Endodermal cell (in vitro differentiated cells): ENCODE data around the gene SH3D19. TPM values are rescaled to one million over a fixed set of nuclear protein-coding genes. Genes with fewer than 3 reads are reported as not detected.

ENCODE experiments used
- DNase-seq: peaks from one replicate; pipeline ENCODE4 v3.0.0-alpha.2; 2017
- H3K27ac ChIP-seq: 2 replicates; pipeline ENCODE4 v1.5.1; 2013; ENCODE audit warnings: mild to moderate bottlenecking, low read depth, low read length, moderate library complexity
- H3K27me3 ChIP-seq: 2 replicates; pipeline ENCODE4 v1.6.1; 2013; ENCODE audit warnings: mild to moderate bottlenecking, low read length, moderate library complexity; ENCODE audit not compliant: insufficient read depth, control insufficient read depth, poor library complexity, severe bottlenecking
- H3K36me3 ChIP-seq: 2 replicates; pipeline ENCODE4 v1.7.0; 2013; ENCODE audit warnings: mild to moderate bottlenecking, low read length, moderate library complexity; ENCODE audit not compliant: control insufficient read depth, insufficient read depth
- H3K4me1 ChIP-seq: one replicate; pipeline ENCODE4 v1.7.0; 2013; ENCODE audit warnings: low read length; ENCODE audit not compliant: control insufficient read depth, insufficient read depth
- H3K4me3 ChIP-seq: 2 replicates; pipeline ENCODE4 v1.5.1; 2013; ENCODE audit warnings: mild to moderate bottlenecking, low read length, moderate library complexity
- H3K9ac ChIP-seq: 2 replicates; pipeline ENCODE4 v1.6.1; 2013; ENCODE audit warnings: mild to moderate bottlenecking, low read length, moderate library complexity; ENCODE audit not compliant: poor library complexity, severe bottlenecking; ENCODE audit errors: extremely low read depth
- H3K9me3 ChIP-seq: 2 replicates; pipeline ENCODE4 v1.6.1; 2013; ENCODE audit warnings: mild to moderate bottlenecking, low read length, moderate library complexity; ENCODE audit not compliant: control insufficient read depth
- H3K27ac Mint-ChIP-seq: 2 replicates; pipeline ENCODE4 v1.8.0; 2020; ENCODE audit warnings: mixed read lengths
- H3K27me3 Mint-ChIP-seq: 2 replicates; pipeline ENCODE4 v1.8.0; 2021; ENCODE audit warnings: mild to moderate bottlenecking, mixed read lengths; ENCODE audit not compliant: insufficient read depth
- H3K36me3 Mint-ChIP-seq: 2 replicates; pipeline ENCODE4 v1.8.0; 2020; ENCODE audit warnings: low read depth, mixed read lengths
- H3K4me1 Mint-ChIP-seq: 2 replicates; pipeline ENCODE4 v1.8.0; 2020; ENCODE audit warnings: mixed read lengths
- H3K4me3 Mint-ChIP-seq: 2 replicates; pipeline ENCODE4 v1.8.0; 2020; ENCODE audit warnings: mild to moderate bottlenecking, moderate library complexity, mixed read lengths
- H3K9me3 Mint-ChIP-seq: 2 replicates; pipeline ENCODE4 v1.8.0; 2020; ENCODE audit warnings: mild to moderate bottlenecking, mixed read lengths
- CTCF ChIP-seq: fragments of 200-600 bp; sonication (generic); conservative IDR thresholded peaks from 2 replicates; pipeline ENCODE4 v1.5.0; 2021; ENCODE audit warnings: antibody characterized with exemption, mild to moderate bottlenecking
- whole genome bisulfite sequencing, 2 experiments: methylation state at CpG; one replicate each; pipeline versions ENCODE4 v1.1.5 to v1.1.7; 2013; ENCODE audit warnings: missing lambda C conversion rate in 2 of 2, mixed read lengths in 1 of 2; ENCODE audit not compliant: insufficient coverage in 1 of 2, insufficient read length in 1 of 2; 5-methylcytosine and 5-hydroxymethylcytosine counted together
- total RNA-seq, 2 donors: library from RNA; stranded (reverse); fragmentation: NEBNext Ultra II Directional in 1 of 2; extraction: Animal tissue kit (Norgen Biotek cat#: 25700) in 1 of 2; gene quantifications; 2 replicates in 1 of 2; 3 replicates in 1 of 2; pipeline ENCODE4 v1.2.1, GENCODE V29; 2021

Gene SH3D19
- total RNA-seq, 2 donors from 2014 or later = 48.8 to 55.6 TPM

- no peak for TF ChIP-seq CTCF
- WGBS, 2 experiments = 84 to 86% methylated on average over 5 to 9 of the region's 9 CpGs
- H3K9me3 Mint-ChIP-seq = no peaks in the 10 kb centered on the region
- no peak overlapping the region for H3K9ac ChIP-seq
- H3K36me3 Mint-ChIP-seq = no peaks in the 10 kb centered on the region
- no peaks in the 10 kb centered on the region for H3K9me3 ChIP-seq
- no peak overlapping the region for H3K4me3 Mint-ChIP-seq
- no peaks in the 10 kb centered on the region for H3K27me3 Mint-ChIP-seq
- no peaks in the 10 kb centered on the region for H3K36me3 ChIP-seq
- no peaks in the 10 kb centered on the region for H3K27me3 ChIP-seq
- DNase-seq = no peak
- peak overlapping the region; percentile 56 for H3K27ac Mint-ChIP-seq
- H3K27ac ChIP-seq = no peak overlapping the region
- H3K4me1 ChIP-seq = no peaks in the 10 kb centered on the region
- H3K4me1 Mint-ChIP-seq = peaks cover 2% of the 10 kb centered on the region
- H3K4me3 ChIP-seq = no peak overlapping the region
Observed at GRCh38 chr4:151347490-151348235, 22.3 kb upstream of the SH3D19 start.

DNA sequence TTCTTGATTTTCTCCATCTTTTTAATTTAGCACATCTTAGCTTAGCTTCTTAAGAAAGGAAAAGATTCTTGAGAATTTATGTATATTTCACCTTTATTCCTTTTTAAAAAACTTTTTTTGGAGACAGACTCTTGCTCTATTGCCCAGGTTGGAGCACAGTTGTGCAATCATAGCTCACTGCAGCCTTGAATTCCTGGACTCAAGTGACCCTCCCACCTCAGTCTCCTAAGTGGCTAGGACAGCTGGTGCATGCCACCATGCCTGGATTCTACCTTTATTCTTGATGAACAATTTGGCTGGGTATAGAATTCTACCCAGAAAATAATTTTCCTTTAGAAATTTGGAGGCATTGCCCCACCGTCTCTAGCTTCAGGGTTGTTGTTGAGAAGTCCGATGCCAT, 19.5 kb upstream of the SH3D19 start:
- H3K27ac ChIP-seq = no peak overlapping the region
- H3K27me3 Mint-ChIP-seq = no peaks in the 10 kb centered on the region
- TF ChIP-seq CTCF = no peak
- 94 to 100% methylated on average over 2 of the region's 2 CpGs for WGBS, 2 experiments
- no peaks in the 10 kb centered on the region for H3K9me3 ChIP-seq
- no peaks in the 10 kb centered on the region for H3K36me3 ChIP-seq
- H3K4me3 ChIP-seq = no peak overlapping the region
- H3K9ac ChIP-seq = no peak overlapping the region
- H3K27ac Mint-ChIP-seq = no peak overlapping the region
- H3K4me1 Mint-ChIP-seq = peaks cover 4% of the 10 kb centered on the region
- H3K4me3 Mint-ChIP-seq = no peak overlapping the region
- H3K27me3 ChIP-seq = no peaks in the 10 kb centered on the region
- H3K9me3 Mint-ChIP-seq = no peaks in the 10 kb centered on the region
- peaks cover 2% of the 10 kb centered on the region for H3K4me1 ChIP-seq
- H3K36me3 Mint-ChIP-seq = no peaks in the 10 kb centered on the region
- DNase-seq = no peak

GRCh38 chr4:151340751-151341385, 15.5 kb upstream of the SH3D19 start:
- Histone ChIP-seq H3K27me3 (no peaks in the 10 kb centered on the region), H3K9me3 (no peaks in the 10 kb centered on the region), H3K36me3 (no peaks in the 10 kb centered on the region), H3K27ac (no peak overlapping the region), H3K9ac (no peak overlapping the region), H3K4me1 (peaks cover 2% of the 10 kb centered on the region), H3K4me3 (no peak overlapping the region)
- H3K36me3 Mint-ChIP-seq = no peaks in the 10 kb centered on the region
- H3K4me1 Mint-ChIP-seq = peaks cover 4% of the 10 kb centered on the region
- H3K9me3 Mint-ChIP-seq = no peaks in the 10 kb centered on the region
- TF ChIP-seq CTCF = no peak
- no peak overlapping the region for H3K27ac Mint-ChIP-seq
- no peak for DNase-seq
- no peaks in the 10 kb centered on the region for H3K27me3 Mint-ChIP-seq
- no peak overlapping the region for H3K4me3 Mint-ChIP-seq
- WGBS, 2 experiments = 84 to 95% methylated on average over 3 to 5 of the region's 5 CpGs
